ENCODE data around the gene DPH5.
"Not testable (repeated sequence)": the region's sequence is repeated elsewhere in the genome, so short reads cannot be mapped to it uniquely, and the experiment has no call there.

The DPH5 gene

DNA sequence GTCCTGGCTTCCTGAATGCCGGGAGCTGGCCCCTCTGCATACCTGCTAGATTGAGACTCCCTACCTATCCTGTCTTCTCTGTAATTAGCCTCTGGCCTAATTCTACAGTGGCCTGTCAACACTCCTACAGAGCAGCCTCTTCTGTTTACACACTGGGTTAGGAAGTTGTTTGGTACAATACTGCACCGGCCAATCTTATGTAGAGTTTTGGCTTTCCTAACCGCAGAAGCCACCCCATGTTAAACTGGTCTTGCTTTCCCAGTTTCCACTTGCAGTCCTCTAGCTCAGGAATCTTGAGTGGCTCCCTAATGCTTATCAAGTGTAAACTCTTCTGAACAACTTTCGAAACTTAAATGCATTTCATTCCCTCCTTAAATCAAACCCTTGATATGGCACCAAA, 42.8 kb downstream of the DPH5 start:
- no peak for DNase-seq (ENCODE audit: low spot score)

GRCh38 chr1:100979631-100980030, 46.0 kb downstream of the DPH5 start:
- DNase-seq (ENCODE audit: low spot score), result no peak

- DNase-seq (ENCODE audit: low spot score), result no peak
These were observed 48.6 kb downstream of the DPH5 start for GRCh38 chr1:100976936-100977335.

- DNase-seq (ENCODE audit: low spot score), result no peak
These were observed 53.4 kb downstream of the DPH5 start for GRCh38 chr1:100972185-100972584.

GRCh38 chr1:100971021-100971420, 54.6 kb downstream of the DPH5 start:
- no peak for DNase-seq (ENCODE audit: low spot score)

DNA sequence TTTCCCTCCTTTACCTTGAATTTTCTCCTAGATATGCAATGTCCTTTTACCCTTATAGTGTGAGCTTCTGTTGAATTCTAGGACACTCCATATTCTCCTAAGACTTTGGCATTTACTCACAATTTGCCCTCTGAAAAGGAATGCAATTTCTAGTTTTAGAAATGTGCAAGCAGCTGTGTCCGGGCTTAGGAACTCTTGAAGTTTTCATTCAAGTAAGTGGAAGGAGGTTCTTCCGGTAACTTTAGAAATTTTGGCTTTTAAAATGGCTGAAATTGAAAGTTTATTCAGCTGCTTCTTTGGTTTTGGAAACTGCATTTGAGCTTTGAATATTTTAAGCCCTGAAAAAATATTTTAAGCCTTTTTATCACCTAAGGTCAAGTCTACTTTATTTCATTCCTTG, 56.3 kb downstream of the DPH5 start:
- DNase-seq (ENCODE audit: low spot score), result no peak

GRCh38 chr1:100968621-100969020, 57.0 kb downstream of the DPH5 start:
- DNase-seq (ENCODE audit: low spot score), result no peak

DNA sequence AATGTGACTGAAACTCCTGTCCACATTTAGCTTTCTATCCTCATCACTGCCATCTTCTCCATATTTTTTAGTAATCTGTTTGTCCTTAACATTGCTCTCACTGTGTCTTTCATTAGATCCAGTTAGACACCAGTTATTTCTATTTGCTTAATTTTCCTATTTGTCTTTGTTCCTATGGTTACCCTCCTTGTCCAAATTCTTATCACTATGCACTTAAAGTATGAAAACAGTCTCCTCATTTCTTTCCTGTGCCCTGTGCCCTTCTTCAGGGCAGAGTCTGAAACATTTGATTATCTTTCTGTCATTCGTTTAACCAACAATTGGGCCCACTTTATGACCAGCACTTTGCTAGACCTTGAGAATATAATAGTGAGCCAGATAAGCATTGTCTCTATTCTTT, 65.5 kb downstream of the DPH5 start:
- no peak for DNase-seq (ENCODE audit: low spot score)

DNA sequence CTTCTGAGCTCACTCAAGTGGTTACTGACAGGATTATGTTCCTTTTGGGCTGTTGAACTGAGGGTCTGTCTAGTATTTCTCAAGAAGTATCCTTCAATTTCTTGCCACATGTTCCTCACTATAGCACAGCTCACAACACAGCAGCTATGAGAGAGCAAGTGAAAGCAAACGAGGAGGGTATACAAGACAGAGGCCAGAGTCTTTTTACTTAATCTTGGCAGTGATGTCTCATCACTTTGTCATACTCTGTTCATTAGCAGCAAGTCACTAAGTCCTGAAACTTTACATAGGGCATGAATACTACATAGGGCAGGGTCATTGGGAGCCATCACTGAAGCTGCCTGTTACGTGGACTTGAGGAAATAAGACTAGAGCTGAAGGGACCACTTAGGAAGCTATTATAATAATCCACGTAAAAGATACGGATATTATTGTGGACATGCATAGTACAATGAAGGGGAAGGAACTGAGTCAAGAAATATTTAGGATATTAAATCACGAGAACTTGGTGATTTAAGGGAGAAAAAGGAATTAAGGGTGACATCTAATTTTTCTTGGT, 66.0 kb downstream of the DPH5 start:
- no peak for DNase-seq (ENCODE audit: low spot score)

- DNase-seq (ENCODE audit: low spot score), result no peak
These were observed 70.3 kb downstream of the DPH5 start for GRCh38 chr1:100955322-100955721.

DNA sequence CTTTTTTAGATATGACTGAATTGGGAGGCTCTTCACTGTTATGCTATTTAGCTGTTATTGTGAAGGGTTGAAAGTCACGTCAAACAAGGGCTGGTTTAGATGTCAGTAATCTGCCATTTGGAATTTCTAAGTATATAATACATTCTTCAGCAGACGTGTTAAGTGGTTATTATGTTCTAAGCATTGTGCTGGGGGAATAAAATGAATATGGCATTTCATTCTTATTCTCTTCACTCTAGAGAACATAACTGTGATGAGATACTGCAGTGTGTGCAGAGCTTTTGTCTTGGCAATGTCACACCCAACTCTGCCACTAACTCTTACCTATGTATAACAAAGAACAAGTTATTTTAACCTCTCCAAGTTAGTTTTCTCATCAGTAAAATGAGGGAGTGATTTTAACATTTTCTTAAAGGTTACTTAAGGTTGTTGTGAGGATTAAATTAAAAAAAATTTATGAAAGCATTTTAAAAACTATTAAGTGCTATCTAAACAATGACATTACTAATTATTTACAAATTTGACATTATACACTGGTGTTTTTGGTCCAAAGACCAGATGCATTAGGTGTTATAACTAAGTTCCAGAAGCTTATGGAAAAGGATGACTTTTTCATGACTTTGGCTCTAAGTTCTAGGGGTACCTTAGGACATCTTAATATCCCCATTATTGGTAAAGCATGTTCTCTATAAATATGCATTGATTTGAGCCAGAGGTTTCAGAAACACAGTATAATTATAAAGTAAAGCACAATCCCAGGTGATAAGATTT, 71.4 kb downstream of the DPH5 start:
- DNase-seq (ENCODE audit: low spot score), result no peak

DNA sequence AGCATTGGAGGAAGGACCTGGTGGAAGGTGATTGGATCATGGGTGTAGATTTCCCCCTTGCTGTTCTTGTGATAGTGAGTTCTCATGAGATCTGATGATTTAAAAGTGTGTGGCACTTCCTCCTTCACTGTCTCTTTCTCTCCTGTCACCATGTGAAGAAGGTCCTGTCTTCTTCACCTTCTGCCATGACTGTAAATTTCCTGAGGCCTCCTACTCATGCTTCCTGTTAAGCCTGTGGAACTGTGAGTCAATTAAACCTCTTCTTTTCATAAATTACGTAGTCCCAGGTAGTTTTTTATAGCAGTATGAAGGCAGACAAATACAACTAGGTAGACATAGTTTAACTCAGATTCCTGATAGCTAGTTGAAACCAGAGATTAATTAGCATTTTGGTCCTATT, 72.6 kb downstream of the DPH5 start:
- not testable (repeated sequence) for DNase-seq (ENCODE audit: low spot score)

GRCh38 chr1:100952104-100952745, 73.4 kb downstream of the DPH5 start:
- DNase-seq (ENCODE audit: low spot score), result no peak

GRCh38 chr1:100950781-100951180, 74.8 kb downstream of the DPH5 start:
- no peak for DNase-seq (ENCODE audit: low spot score)

GRCh38 chr1:100950337-100950736, 75.2 kb downstream of the DPH5 start:
- DNase-seq (ENCODE audit: low spot score), result no peak

DNA sequence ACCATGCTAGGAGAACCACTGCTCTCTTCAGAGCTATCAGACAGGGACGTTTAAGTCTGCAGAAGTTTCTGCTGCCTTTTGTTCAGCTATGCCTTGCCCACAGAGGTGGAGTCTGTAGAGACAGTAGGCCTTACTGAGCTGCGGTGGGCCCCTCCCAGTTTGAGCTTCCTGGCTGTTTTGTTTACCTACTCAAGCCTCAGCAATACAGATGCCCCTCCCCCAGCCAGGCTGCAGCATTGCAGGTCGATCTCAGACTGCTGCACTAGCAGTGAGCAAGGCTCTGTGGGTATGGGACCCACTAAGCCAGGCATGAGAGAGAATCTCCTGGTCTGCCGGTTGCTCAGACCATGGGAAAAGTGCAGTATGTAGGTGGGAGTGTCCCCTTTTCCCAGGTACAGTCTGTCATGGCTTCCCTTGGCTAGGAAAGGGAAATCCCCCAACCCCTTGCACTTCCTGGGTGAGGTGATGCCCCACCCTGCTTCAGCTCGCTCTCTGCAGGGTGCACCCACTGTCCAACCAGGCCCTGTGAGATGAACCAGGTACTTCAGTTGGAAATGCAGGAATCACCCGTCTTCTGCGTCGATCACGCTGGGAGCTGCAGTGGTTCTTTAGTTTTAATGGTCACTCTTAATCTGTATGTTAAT, 75.9 kb downstream of the DPH5 start:
- DNase-seq (ENCODE audit: low spot score), result not testable (repeated sequence)

DNA sequence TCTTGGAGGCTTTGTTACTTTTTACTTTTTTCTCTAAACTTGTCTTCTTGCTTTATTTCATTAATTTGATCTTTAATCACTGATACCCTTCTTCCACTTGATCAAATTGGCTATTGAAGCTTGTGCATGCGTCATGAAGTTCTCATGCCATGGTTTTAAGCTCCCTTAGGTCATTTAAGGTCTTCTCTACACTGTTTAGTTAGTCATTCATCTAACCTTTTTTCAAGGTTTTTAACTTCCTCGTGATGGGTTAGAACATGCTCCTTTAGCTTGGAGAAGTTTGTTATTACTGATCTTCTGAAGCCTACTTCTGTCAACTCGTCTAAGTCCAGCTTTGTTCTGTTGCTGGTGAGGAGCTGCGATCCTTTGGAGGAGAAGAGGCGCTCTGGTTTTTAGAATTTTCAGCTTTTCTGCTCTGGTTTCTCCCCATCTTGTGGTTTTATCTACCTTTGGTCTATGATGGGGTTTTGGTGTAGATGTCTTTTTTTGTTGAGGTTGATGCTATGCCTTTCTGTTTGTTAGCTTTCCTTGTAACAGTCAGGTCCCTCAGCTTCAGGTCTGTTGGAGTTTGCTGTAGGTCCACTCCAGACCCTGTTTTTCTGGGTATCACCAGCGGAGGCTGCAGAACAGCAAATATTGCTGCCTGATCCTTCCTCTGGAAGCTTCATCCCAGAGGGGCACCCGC, 76.7 kb downstream of the DPH5 start:
- DNase-seq (ENCODE audit: low spot score), result not testable (repeated sequence)

GRCh38 chr1:100947816-100948215, 77.8 kb downstream of the DPH5 start:
- not testable (repeated sequence) for DNase-seq (ENCODE audit: low spot score)

GRCh38 chr1:100946064-100946463, 79.5 kb downstream of the DPH5 start:
- DNase-seq (ENCODE audit: low spot score), result not testable (repeated sequence)

- no peak for DNase-seq (ENCODE audit: low spot score)
These were observed 82.1 kb downstream of the DPH5 start for GRCh38 chr1:100943533-100943932.

DNA sequence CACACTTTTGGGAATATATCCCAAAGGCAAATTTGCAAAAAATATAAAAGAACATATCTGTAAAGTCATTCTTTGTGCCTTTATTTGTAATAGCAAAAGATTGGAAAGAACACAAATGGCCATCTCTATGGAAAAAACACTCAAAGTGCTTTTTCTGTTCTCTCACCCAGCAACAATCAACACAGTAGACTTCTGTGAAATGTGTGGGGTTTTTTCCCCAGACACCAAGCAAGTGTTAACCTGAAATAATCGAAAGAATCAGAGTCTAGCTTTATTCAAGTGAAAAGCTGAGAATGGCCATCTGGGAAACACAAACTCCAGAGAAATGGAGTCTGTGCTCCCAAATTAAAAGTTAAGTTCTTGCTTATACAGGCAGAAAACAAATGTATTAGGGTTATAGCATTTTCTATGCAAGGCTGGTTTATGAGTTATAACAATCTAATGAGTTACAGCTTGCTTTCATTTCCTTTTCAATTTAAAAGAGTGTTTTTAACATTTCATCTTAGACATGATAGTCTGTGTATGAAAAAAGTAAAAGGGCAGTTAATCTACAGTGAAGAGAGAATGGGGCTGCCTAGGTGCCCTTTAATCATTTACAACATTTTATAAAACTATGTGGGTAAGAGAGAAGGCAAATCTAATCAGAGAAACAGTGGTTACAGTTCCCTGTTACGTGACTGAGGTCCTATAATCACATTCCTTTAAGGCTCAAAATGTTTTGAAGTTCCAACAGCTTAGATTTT, 83.1 kb downstream of the DPH5 start:
- DNase-seq (ENCODE audit: low spot score), result no peak

Measured in pons (tissue), 1 donor.